Liver (tissue), 9 donors: ENCODE results near the gene ADRM1. TPM values are rescaled to one million over a fixed set of nuclear protein-coding genes. Genes with fewer than 3 reads are reported as not detected.

Experiments
- DNase-seq: peaks from one replicate; pipeline ENCODE4 v3.0.0-alpha.2; 2017; ENCODE audit warnings: low spot score
- H3K27ac ChIP-seq, 2 donors: one replicate each; pipeline ENCODE4 v1.7.0; 2013; ENCODE audit warnings: inconsistent platforms in 2 of 2, low read length in 2 of 2, control low read depth in 1 of 2, low read depth in 1 of 2, mild to moderate bottlenecking in 1 of 2
- H3K27me3 ChIP-seq, 4 donors: one replicate each; pipeline versions ENCODE4 v1.6.1 to v1.7.0; 2013; ENCODE audit warnings: low read length in 3 of 4, inconsistent platforms in 1 of 4, mild to moderate bottlenecking in 1 of 4, moderate library complexity in 1 of 4; ENCODE audit not compliant: control insufficient read depth in 4 of 4, insufficient read depth in 4 of 4
- H3K36me3 ChIP-seq, 4 donors: one replicate each; pipeline versions ENCODE4 v1.6.1 to v1.7.0; 2013; ENCODE audit warnings: low read length in 3 of 4, mild to moderate bottlenecking in 3 of 4, low read depth in 1 of 4, moderate library complexity in 1 of 4; ENCODE audit not compliant: control insufficient read depth in 4 of 4, insufficient read depth in 3 of 4
- H3K4me1 ChIP-seq, 4 donors: one replicate each; pipeline versions ENCODE4 v1.6.1 to v1.7.0; 2013; ENCODE audit warnings: low read length in 3 of 4, mild to moderate bottlenecking in 3 of 4, moderate library complexity in 1 of 4; ENCODE audit not compliant: control insufficient read depth in 4 of 4, insufficient read depth in 4 of 4
- H3K4me3 ChIP-seq, 3 donors: one replicate each; pipeline versions ENCODE4 v1.6.1 to v1.7.0; 2013; ENCODE audit warnings: low read length in 3 of 3, control low read depth in 1 of 3, low read depth in 1 of 3, mild to moderate bottlenecking in 1 of 3
- H3K9ac ChIP-seq, 2 donors: one replicate each; pipeline ENCODE4 v1.7.0; 2013; ENCODE audit warnings: low read length in 2 of 2, mild to moderate bottlenecking in 2 of 2, moderate library complexity in 2 of 2, control low read depth in 1 of 2, low read depth in 1 of 2
- H3K9me3 ChIP-seq, 4 donors: one replicate each; pipeline versions ENCODE4 v1.6.1 to v1.7.0; 2013; ENCODE audit warnings: low read length in 3 of 4; ENCODE audit not compliant: control insufficient read depth in 4 of 4
- ATF3 ChIP-seq: IDR thresholded peaks from 2 replicates; pipeline ENCODE4 v1.6.1; 2016; ENCODE audit warnings: antibody characterized with exemption
- CTCF ChIP-seq: fragments of 150-350 bp; IDR thresholded peaks from 2 replicates; pipeline ENCODE4 v1.5.1; 2017; ENCODE audit warnings: improper control_type of control experiment, low read depth, low read length; ENCODE audit not compliant: missing input control
- EGR1 ChIP-seq, 2 donors: IDR thresholded peaks; 2 replicates each; pipeline ENCODE4 v1.6.1; 2016 to 2018; ENCODE audit warnings: antibody characterized with exemption in 2 of 2, low read depth in 2 of 2
- FOXA1 ChIP-seq: IDR thresholded peaks from 2 replicates; pipeline ENCODE4 v1.6.1; 2016; ENCODE audit warnings: antibody characterized with exemption
- FOXA2 ChIP-seq: IDR thresholded peaks from 2 replicates; pipeline ENCODE4 v1.6.1; 2016; ENCODE audit warnings: antibody characterized with exemption
- GABPA ChIP-seq, 2 donors: IDR thresholded peaks in 1 of 2; conservative IDR thresholded peaks in 1 of 2; 2 replicates each; pipeline ENCODE4 v1.6.1; 2016; ENCODE audit warnings: antibody characterized with exemption in 2 of 2, mild to moderate bottlenecking in 1 of 2, moderate library complexity in 1 of 2
- HNF4A ChIP-seq, 2 donors: conservative IDR thresholded peaks; 2 replicates each; pipeline ENCODE4 v1.6.1; 2016; ENCODE audit warnings: antibody characterized with exemption in 2 of 2, mild to moderate bottlenecking in 2 of 2
- JUND ChIP-seq, 2 donors: IDR thresholded peaks; 2 replicates each; pipeline ENCODE4 v1.6.1; 2016; ENCODE audit warnings: antibody characterized with exemption in 2 of 2
- NR2F2 ChIP-seq: IDR thresholded peaks from 2 replicates; pipeline ENCODE4 v1.6.1; 2016; ENCODE audit warnings: antibody characterized with exemption
- RAD21 ChIP-seq, 2 donors: IDR thresholded peaks; 2 replicates each; pipeline ENCODE4 v1.6.1; 2016; ENCODE audit warnings: antibody characterized with exemption in 2 of 2, mild to moderate bottlenecking in 2 of 2
- REST ChIP-seq: IDR thresholded peaks from 2 replicates; pipeline ENCODE4 v1.6.1; 2016; ENCODE audit warnings: antibody characterized with exemption, mild to moderate bottlenecking
- RXRA ChIP-seq, 2 donors: IDR thresholded peaks; 2 replicates each; pipeline ENCODE4 v1.6.1; 2017 to 2018; ENCODE audit warnings: antibody characterized with exemption in 2 of 2, mild to moderate bottlenecking in 1 of 2
- SP1 ChIP-seq: IDR thresholded peaks from 2 replicates; pipeline ENCODE4 v1.6.1; 2018; ENCODE audit warnings: antibody characterized with exemption, mild to moderate bottlenecking
- TAF1 ChIP-seq: conservative IDR thresholded peaks from 2 replicates; pipeline ENCODE4 v1.6.1; 2016; ENCODE audit warnings: antibody characterized with exemption, mild to moderate bottlenecking
- YY1 ChIP-seq: IDR thresholded peaks from 2 replicates; pipeline ENCODE4 v1.6.1; 2016; ENCODE audit warnings: antibody characterized with exemption, mild to moderate bottlenecking
- ZBTB33 ChIP-seq: IDR thresholded peaks from 2 replicates; pipeline ENCODE4 v1.6.1; 2016; ENCODE audit warnings: antibody characterized with exemption
- whole genome bisulfite sequencing: extraction: QIAGEN DNeasy Blood & Tissue Kit; methylation state at CpG from one replicate; pipeline ENCODE4 v1.1.7; 2013; 5-methylcytosine and 5-hydroxymethylcytosine counted together
- polyA plus RNA-seq, 2 donors: library from polyadenylated mRNA; stranded (reverse) in 1 of 2; unstranded in 1 of 2; fragments of 200-250 nt in 1 of 2; fragments of >200 nt in 1 of 2; fragmentation: Nextera tagmentation in 1 of 2; extraction: Ambion mirVana in 1 of 2; gene quantifications; one replicate each; pipeline versions ENCODE4 v1.2.1 to v1.2.3, GENCODE V29; 2013 to 2015
- total RNA-seq, 2 donors: library from RNA; depleted of rRNA; stranded (reverse); fragments of >200 nt; gene quantifications; one replicate each; pipeline ENCODE4 v1.2.3, GENCODE V29; 2014
- donor health status: healthy.
- donor health status: healthy.
- donor health status: healthy.
- donor health status: healthy.
- donor health status: healthy.

The ADRM1 gene
- total and polyA plus RNA-seq, 4 donors: 45.3 to 91.0 (median 77.3) TPM

- peak; percentile 53 for TF ChIP-seq REST
- TF ChIP-seq GABPA (IDR thresholded peaks at IDR 0.05 in 1 of 2, conservative IDR thresholded peaks at IDR 0.05 in 1 of 2): no peak
- TF ChIP-seq FOXA1: no peak
- peak; percentile 24 to 38 for TF ChIP-seq HNF4A (conservative IDR thresholded peaks at IDR 0.05)
- peak; percentile 33 for TF ChIP-seq TAF1
- no peak for TF ChIP-seq FOXA2
- no peak for TF ChIP-seq EGR1 (IDR thresholded peaks at IDR 0.05; ENCODE audit: low read depth in 2 of 2)
- no peak for TF ChIP-seq YY1
- peak; percentile 57 for TF ChIP-seq SP1
- TF ChIP-seq NR2F2: peak; percentile 59
- peak; percentile 87 to 90 for TF ChIP-seq RAD21 (IDR thresholded peaks at IDR 0.05)
- peak; percentile 37 for TF ChIP-seq ATF3
- TF ChIP-seq RXRA (IDR thresholded peaks at IDR 0.05): peak; percentile 57 to 67
These were observed 940 bp upstream of the ADRM1 start (continued) for GRCh38 chr20:62301773-62302340.

- Histone ChIP-seq H3K27ac (peak overlapping the region; percentile 100), H3K4me3 (peak overlapping the region; percentile 79 to 93 (median 85)), H3K4me1 (peaks cover 15 to 48% (median 41%) of the 10 kb centered on the region in 4 donors), H3K9ac (peak overlapping the region in 1 of 2 donors; percentile 75), H3K9me3 (no peaks in the 10 kb centered on the region), H3K27me3 (no peaks in the 10 kb centered on the region), H3K36me3 (peaks cover 12 to 22% (median 19%) of the 10 kb centered on the region in 4 donors)
- TF ChIP-seq ZBTB33 (no peak), RXRA (IDR thresholded peaks at IDR 0.05) (no peak), TAF1 (no peak), JUND (IDR thresholded peaks at IDR 0.05) (no peak), CTCF (no peak)
- WGBS: under 1% methylated on average over 39 of the region's 39 CpGs
- no peak for DNase-seq
These were observed 204 bp downstream of the ADRM1 start for GRCh38 chr20:62303062-62303339.
